SK-N-MC (cell line): ENCODE results near the gene ADARB1.

Source experiments
- EZH2 ChIP-seq: fragments of 200-600 bp; sonication (generic); IDR thresholded peaks from one replicate; pipeline ENCODE4 v1.6.1; 2017; ENCODE audit warnings: antibody characterized with exemption
- POLR2AphosphoS5 ChIP-seq: IDR thresholded peaks from 2 replicates; pipeline ENCODE4 v1.6.1; 2012; ENCODE audit warnings: mild to moderate bottlenecking, low read depth, low read length, borderline replicate concordance

DNA sequence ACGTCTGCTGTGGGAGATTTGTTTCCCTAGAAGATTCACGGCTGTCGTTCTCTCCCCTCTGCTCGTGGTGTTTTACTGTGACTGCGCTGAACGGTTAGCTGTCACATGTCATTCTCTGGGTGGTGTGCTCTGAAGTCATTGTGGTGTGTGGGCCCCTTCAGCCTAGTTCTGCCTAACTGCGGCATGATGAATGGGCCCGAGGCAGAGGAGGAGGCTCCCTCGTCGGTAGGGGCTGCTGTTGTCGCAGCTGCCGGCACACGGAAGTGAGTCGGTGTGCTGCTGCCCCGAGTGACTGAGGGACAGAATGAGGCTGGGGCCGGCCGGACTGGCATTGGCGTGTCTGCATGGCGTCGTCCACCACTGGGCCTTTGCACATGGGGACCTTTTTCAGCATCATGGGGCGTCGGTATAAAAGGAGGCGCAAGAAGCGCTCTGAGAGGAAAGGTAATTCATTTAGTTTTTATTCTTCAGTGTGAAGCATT is 77.9 kb downstream of the ADARB1 start:
- TF ChIP-seq EZH2: no peak
- no peak for TF ChIP-seq POLR2AphosphoS5
